HAP-1 (cell line): Measurements from ENCODE around the gene NAT8L.
A peak's percentile ranks its signal among the peaks of the same experiment; 100 is the strongest.

Source experiments
- DNase-seq, 2 experiments: peaks; one replicate each; pipeline ENCODE4 v3.0.0-alpha.2; 2016 to 2020; ENCODE audit warnings: low spot score in 2 of 2
- H3K27me3 ChIP-seq: fragments of 250-450 bp; sonication (Bioruptor Pico); 2 replicates; pipeline ENCODE4 v1.5.1; 2020; ENCODE audit warnings: low read depth, mild to moderate bottlenecking, moderate library complexity
- H3K36me3 ChIP-seq: fragments of 250-450 bp; sonication (Bioruptor Pico); replicated peaks from 2 replicates; pipeline ENCODE4 v1.5.1; 2020; ENCODE audit warnings: mild to moderate bottlenecking
- H3K4me1 ChIP-seq: fragments of 250-450 bp; sonication (Bioruptor Pico); 2 replicates; pipeline ENCODE4 v1.5.1; 2020; ENCODE audit warnings: mild to moderate bottlenecking
- H3K4me3 ChIP-seq: fragments of 250-450 bp; sonication (Bioruptor Pico); 2 replicates; pipeline ENCODE4 v1.5.1; 2020; ENCODE audit warnings: mild to moderate bottlenecking, moderate library complexity
- H3K9me3 ChIP-seq: fragments of 250-450 bp; sonication (Bioruptor Pico); 2 replicates; pipeline ENCODE4 v1.5.1; 2020; ENCODE audit warnings: mild to moderate bottlenecking, moderate library complexity
- in situ Hi-C: fragments of 300-500 bp; cut with MboI; formaldehyde crosslinking; loops from 3 replicates; pipeline ENCODE4 v1.14.3; 2020; ENCODE audit warnings: low sequenced_read_pairs, inconsistent platforms, mixed read lengths

NAT8L gene

DNA sequence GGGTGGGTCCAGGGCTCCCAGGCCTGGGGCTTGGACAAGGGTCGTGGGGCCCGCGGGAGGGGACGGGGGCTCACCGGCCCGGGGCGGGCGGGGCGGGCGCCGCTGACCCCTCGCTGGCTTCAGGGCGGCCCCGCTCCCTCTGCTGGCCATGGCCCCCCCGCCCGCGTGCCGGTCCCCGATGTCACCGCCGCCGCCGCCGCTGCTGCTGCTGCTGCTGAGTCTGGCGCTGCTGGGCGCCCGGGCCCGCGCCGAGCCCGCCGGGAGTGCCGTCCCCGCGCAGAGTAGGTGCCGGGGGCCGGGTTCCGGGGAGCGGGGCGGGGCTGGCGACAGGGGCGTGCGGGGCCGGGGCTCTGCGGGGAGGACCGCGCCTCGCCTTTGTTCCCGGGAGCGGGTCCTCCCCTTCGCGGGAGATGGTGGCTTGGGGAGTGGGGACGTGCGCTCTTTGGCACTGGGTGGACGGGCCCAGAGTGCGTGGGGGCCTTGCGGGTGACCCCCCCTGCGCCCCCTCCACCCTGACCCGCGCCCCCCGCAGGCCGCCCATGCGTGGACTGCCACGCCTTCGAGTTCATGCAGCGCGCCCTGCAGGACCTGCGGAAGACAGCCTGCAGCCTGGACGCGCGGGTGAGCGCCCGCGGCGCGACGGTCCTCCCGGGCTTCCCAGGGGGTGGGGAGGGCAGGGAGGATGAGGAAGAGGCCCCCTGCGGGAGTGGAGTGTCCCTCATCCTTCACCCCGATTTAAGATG, 16.8 kb upstream of the NAT8L start:
- DNase-seq: peak in 1 of 2 experiments; percentile 63

DNA sequence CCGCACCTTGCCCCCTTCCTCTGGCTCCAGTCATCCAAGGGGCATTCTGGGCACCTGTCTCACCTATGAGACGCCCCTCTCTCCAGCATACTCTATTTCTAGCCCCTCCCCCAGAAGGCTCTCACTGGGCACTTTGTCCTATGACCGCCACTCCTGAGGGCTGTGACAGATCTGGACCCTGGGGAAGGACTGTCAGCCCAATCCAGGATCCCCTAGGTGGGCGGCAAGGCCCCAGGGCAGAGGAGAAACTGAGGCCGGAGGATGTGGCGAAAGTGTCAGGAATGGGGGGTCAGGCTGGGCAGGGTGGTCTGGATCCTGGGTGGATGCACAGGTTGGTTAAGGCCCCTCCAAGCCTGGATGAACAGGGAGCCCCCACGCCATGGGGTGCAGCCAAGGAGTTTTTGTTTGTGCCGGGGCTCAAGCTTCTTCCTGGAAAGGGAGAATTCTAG, 16.2 kb upstream of the NAT8L start:
- H3K36me3 ChIP-seq: no peaks in the 10 kb centered on the region
- in situ Hi-C loops: no loop called here
- H3K4me1 ChIP-seq: no peaks in the 10 kb centered on the region; the same call in 1 of the 2 replicates
- no peak for DNase-seq
- H3K9me3 ChIP-seq: no peaks in the 10 kb centered on the region
- no peaks in the 10 kb centered on the region for H3K27me3 ChIP-seq
- H3K4me3 ChIP-seq: peak overlapping the region; percentile 70

More for the DNA sequence above, 16.8 kb upstream of the NAT8L start:
- in situ Hi-C loops: no loop called here
- Histone ChIP-seq H3K4me3 (peak overlapping the region; percentile 70), H3K36me3 (no peaks in the 10 kb centered on the region), H3K9me3 (no peaks in the 10 kb centered on the region), H3K27me3 (no peaks in the 10 kb centered on the region), H3K4me1 (no peaks in the 10 kb centered on the region; the same call in 1 of the 2 replicates)

DNA sequence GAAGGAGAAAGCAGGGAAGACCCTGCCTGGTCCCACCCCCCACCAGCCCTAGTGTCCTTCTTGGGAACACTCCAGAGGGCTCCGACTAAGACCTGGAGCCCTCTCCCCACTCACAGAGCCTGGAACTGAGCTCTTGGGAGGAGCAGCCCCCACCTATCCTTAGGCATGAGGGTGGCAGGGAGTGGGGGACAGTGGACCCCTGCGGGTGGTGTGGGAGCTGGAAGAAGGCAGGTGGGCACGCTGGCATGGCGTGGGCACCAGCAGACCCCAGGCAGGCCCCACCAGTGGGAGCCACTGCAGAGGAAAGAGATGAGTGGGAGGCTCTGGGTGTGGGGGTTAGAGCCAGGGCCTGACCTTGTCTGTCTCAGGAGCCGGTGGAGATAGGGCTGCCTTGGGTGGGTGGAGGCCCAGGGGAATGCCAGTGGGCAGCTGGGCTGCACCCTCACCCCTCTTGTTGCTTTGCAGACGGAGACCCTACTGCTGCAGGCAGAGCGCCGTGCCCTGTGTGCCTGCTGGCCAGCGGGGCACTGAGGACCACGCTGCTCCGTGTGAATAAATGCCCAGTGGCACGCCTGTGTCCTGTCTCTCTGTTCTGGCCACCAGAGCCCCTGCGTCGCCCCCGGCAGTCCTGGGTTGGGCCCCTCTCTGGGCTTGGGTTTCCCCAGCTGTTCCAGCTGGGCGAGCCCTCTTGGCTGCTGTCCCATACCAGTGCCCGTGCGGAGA, 15.6 kb upstream of the NAT8L start:
- H3K9me3 ChIP-seq: no peaks in the 10 kb centered on the region
- H3K27me3 ChIP-seq: no peaks in the 10 kb centered on the region
- H3K4me1 ChIP-seq: no peaks in the 10 kb centered on the region; the same call in 1 of the 2 replicates
- no peak overlapping the region for H3K4me3 ChIP-seq
- in situ Hi-C loops: no loop called here
- DNase-seq: no peak
- H3K36me3 ChIP-seq: no peaks in the 10 kb centered on the region

DNA sequence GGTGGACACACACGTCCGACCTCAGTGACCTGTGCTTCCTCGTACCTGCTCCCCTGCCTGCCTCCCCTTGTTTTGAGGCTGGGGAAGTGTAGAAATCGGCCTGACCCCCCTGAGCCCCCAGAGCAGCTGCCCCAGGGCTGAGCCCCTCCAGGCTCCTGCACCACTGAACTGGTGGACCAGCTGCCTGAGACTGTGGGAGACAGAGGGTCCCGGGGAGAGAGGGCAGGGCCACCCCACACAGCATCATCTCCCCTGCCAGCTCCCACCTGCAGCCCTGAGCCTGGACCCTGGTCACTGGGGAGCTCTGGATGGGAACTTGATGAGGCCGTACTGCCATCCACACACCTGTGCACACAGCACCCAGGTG, 15.0 kb upstream of the NAT8L start:
- Histone ChIP-seq H3K4me1 (no peaks in the 10 kb centered on the region; the same call in 1 of the 2 replicates), H3K4me3 (no peak overlapping the region), H3K36me3 (no peaks in the 10 kb centered on the region), H3K9me3 (no peaks in the 10 kb centered on the region), H3K27me3 (no peaks in the 10 kb centered on the region)
- DNase-seq: no peak
- in situ Hi-C loops: no loop called here

GRCh38 chr4:2044542-2045517, 14.3 kb upstream of the NAT8L start:
- in situ Hi-C loops: no loop called here
- Histone ChIP-seq H3K4me1 (no peaks in the 10 kb centered on the region; the same call in 1 of the 2 replicates), H3K9me3 (no peaks in the 10 kb centered on the region), H3K36me3 (no peaks in the 10 kb centered on the region), H3K4me3 (no peak overlapping the region), H3K27me3 (no peaks in the 10 kb centered on the region)
- DNase-seq: no peak

- H3K4me3 ChIP-seq: no peak overlapping the region
- DNase-seq: no peak
- H3K4me1 ChIP-seq: no peaks in the 10 kb centered on the region; the same call in 1 of the 2 replicates
- no peaks in the 10 kb centered on the region for H3K9me3 ChIP-seq
- no peaks in the 10 kb centered on the region for H3K36me3 ChIP-seq
- in situ Hi-C loops: no loop called here
- no peaks in the 10 kb centered on the region for H3K27me3 ChIP-seq
Measured at GRCh38 chr4:2045518-2045951, 13.6 kb upstream of the NAT8L start.

- peaks cover under 1% of the 10 kb centered on the region; the same call in 1 of the 2 replicates for H3K4me1 ChIP-seq
Measured at GRCh38 chr4:2046031-2046961, 12.8 kb upstream of the NAT8L start.

GRCh38 chr4:2047031-2047660, 12.0 kb upstream of the NAT8L start:
- Histone ChIP-seq H3K4me3 (no peak overlapping the region), H3K4me1 (peaks cover 8% of the 10 kb centered on the region; the same call in 1 of the 2 replicates), H3K36me3 (no peaks in the 10 kb centered on the region), H3K27me3 (no peaks in the 10 kb centered on the region), H3K9me3 (no peaks in the 10 kb centered on the region)
- in situ Hi-C loops: no loop called here
- DNase-seq: peak in 1 of 2 experiments; percentile 10

More at GRCh38 chr4:2046031-2046961, 12.8 kb upstream of the NAT8L start:
- no peaks in the 10 kb centered on the region for H3K36me3 ChIP-seq
- in situ Hi-C loops: no loop called here
- H3K9me3 ChIP-seq: no peaks in the 10 kb centered on the region
- DNase-seq: peak in 1 of 2 experiments; percentile 9
- no peaks in the 10 kb centered on the region for H3K27me3 ChIP-seq
- no peak overlapping the region for H3K4me3 ChIP-seq

DNA sequence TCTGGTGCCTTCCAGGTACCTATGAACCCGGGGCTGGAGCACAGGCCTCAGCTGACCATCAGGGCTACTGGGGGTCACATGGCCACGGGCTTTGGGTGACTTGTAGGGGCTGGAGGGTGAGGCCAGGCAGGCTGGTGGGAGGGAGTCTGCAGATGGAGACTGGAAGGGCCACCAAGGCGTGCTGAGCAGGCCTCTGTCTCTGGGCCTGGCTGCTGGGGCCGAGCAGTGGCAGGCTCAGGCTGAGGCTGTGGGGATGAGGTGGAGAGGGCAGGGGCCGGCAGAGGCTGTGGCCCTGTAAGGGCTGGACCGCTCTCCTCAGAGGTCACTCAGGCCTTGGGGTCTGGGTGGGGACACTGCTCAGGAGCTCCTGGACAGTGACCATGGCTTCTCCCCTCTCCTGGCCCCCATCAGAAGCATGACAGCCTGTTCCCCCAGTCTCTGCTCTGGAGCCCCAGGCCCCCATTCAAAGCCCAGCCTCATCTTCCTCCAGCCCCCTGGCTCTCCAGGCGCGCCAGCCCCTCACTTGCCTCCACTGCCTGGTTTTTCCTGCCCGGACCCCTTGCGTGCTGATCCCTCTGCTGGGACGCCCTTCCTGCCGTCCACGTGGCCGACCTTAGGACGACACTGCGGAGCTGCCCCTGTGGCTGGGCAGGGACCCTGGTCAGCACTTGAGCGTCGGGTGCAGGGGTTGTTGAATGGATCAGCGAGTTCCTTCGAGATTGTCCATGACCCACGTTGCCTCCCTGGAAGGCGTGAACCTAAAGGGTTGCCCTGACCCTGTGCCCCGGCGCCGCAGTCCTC, 11.1 kb upstream of the NAT8L start:
- H3K27me3 ChIP-seq: no peaks in the 10 kb centered on the region
- no peak for DNase-seq
- H3K36me3 ChIP-seq: no peaks in the 10 kb centered on the region
- peaks cover 8% of the 10 kb centered on the region; the same call in 1 of the 2 replicates for H3K4me1 ChIP-seq
- H3K4me3 ChIP-seq: no peak overlapping the region
- no peaks in the 10 kb centered on the region for H3K9me3 ChIP-seq
- in situ Hi-C loops: no loop called here

DNA sequence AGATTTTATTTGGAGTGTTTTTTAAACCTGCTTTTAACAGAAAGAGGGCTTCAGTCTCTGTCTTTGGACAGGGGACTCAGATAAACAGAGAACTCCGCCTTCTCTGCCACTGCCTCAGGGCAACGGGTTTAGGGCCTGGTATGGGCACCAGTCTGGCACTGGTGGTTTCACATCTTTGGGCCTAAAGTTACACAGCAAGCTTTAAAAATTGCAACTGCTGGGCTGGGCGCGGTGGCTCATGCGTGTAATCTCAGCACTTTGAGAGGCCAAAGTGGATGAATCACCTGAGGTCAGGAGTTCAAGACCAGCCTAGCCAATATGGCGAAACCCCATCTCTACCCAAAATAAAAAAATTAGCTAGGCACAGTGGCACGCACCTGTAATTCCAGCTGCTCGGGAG, 10.3 kb upstream of the NAT8L start:
- peaks cover 8% of the 10 kb centered on the region; the same call in 1 of the 2 replicates for H3K4me1 ChIP-seq
- H3K36me3 ChIP-seq: no peaks in the 10 kb centered on the region
- no peak overlapping the region for H3K4me3 ChIP-seq
- in situ Hi-C loops: no loop called here
- no peak for DNase-seq
- H3K9me3 ChIP-seq: no peaks in the 10 kb centered on the region
- no peaks in the 10 kb centered on the region for H3K27me3 ChIP-seq

DNA sequence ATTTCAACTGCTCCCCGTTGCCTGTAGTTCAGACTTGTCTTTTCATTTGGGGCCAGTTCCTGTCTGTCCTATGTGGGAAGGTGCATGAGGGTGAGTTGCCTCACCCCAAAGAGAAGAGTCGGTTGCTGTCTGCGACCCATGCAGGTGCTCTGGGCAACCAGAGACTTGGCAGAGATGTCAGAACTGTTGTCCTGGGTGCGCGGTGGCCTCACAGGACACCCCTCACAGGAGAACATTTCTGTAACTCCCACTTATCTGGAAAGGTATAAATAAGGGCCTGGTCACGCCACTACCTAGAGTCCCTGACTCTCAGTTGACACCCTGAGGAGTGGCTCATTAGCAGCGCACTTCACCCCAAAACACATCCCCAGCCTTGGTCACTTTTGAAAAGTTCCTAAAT, 9.7 kb upstream of the NAT8L start:
- in situ Hi-C loops: no loop called here
- DNase-seq: no peak
- Histone ChIP-seq H3K9me3 (no peaks in the 10 kb centered on the region), H3K27me3 (no peaks in the 10 kb centered on the region), H3K4me3 (no peak overlapping the region), H3K36me3 (no peaks in the 10 kb centered on the region), H3K4me1 (peaks cover 8% of the 10 kb centered on the region; the same call in 1 of the 2 replicates)
